ENCODE measurements around the gene TMEM214.

TMEM214 gene

DNA sequence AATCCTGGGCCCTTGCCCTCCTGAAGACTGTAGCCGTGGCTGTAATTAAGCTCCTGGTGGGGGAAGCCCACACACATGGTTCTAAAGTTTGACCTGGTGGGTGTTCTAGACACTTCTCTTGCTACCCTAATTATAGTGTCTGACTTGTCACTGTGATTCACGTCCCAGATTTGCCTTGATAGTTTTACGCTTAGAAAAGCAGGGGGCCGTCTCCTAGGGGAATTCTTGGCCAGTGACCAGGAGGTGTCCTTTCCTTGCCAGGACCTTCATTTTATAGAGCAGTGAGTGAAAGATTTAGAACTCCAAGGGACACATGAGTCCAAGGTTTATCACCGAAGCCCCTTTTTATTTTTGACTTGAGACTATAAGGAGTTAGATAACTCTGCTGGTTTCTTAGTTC is 9.0 kb downstream of the TMEM214 start:
- DNase-seq = no peak

GRCh38 chr2:27042159-27042661 is 9.4 kb downstream of the TMEM214 start:
- no peak for DNase-seq

- DNase-seq = no peak
Measured at GRCh38 chr2:27042985-27043634, 10.3 kb downstream of the TMEM214 start.

- DNase-seq = peak; percentile 50 to 62
Measured at GRCh38 chr2:27049422-27050280, 16.9 kb downstream of the TMEM214 start.

DNA sequence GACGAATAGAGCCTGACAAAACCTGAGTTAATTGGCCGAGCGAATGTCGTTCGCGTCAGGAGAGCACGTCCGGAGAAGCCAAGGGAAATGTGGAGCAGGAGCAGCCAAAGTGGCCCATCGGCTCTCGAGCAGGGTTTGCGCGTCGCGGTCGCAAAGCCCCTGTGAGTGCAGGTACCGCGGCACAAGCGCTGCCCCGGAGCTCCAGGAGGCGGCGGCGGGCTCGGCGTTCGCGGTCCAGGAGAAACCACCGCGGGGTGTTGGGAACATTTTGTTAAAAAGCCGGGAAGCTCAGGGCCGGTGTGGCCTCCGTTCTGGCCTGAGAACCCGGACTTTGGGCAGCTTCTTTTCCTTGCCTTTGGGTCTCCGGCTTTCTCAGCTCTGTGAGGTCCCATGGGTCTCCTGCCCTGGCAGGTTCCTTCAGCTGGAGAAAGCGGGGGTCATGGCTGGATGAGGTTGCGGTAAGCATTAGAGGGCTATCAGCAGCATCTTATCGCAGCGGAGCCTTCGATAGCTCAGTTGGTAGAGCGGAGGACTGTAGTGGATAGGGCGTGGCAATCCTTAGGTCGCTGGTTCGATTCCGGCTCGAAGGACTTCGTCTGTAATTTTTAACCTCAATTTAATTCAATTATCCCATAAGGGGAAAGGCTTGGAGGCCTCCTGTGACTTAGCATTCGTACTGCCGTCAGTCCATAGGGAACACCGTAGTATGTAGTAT is 17.7 kb downstream of the TMEM214 start:
- peak; percentile 88 to 89 for DNase-seq

- peak; percentile 94 to 95 for DNase-seq
Measured at GRCh38 chr2:27050996-27051901, 18.5 kb downstream of the TMEM214 start, which contains the start of gene AGBL5. Gene AGBL5 (plus strand): TSS chr2:27051668. CDS start chr2:27052959, 1,291 bp downstream.

DNA sequence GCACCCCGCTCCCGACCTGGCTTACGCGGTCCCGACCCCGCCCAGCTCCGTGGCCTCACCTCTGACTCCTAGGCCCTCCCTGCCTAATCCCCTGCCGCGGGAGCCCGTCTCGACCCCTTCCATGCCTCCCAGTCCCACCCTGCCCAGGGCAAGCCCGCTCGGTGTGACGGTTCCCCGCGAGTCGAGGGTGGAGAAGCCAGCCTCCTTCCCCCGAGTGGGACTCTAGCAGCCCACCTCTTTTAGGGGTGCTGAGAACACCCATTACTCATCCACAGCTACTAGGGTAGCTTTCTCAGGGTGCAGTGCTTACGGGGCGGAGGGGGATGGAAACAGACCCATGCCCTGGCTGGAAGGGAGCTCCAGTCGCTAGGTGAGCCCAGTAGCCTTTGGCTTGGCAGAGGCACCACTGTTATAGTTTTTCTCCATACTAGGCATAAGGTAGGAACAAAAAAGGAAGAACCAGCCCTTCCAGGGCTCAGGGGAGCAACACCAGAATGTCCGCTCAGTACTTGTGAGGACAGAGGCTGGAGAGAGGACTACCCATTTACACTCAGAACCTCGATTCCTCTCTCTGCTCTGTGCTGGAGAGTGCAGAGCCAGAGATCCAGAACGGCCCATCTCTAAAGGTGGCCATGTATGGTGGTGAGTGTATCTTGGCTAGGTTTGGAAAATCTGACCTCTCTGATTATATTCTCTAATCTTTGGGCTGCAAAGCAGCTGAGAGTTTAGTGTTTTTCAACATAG is 19.3 kb downstream of the TMEM214 start:
- no peak for DNase-seq

GRCh38 chr2:27053321-27053720 is 20.6 kb downstream of the TMEM214 start:
- DNase-seq = no peak

- no peak for DNase-seq
Measured at GRCh38 chr2:27053776-27054175, 21.0 kb downstream of the TMEM214 start.

DNA sequence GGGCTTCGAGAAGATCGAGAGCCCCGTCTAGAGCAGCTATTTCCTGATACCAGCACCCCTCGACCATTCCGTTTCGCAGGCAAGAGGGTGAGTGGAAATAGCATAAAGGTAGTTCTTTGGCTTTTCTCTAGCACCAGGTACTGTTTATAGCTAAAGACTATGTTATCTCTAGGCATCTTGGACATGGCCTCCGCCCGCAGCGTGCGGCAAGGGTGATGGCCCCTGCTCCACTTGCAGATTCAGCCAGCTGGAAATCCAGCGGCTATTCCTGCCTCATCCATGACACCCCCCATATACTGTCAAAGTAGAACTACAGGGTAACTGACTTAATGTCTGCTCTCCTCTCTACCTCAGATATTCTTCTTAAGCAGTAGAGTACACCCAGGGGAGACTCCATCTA is 22.0 kb downstream of the TMEM214 start:
- no peak for DNase-seq

DNA sequence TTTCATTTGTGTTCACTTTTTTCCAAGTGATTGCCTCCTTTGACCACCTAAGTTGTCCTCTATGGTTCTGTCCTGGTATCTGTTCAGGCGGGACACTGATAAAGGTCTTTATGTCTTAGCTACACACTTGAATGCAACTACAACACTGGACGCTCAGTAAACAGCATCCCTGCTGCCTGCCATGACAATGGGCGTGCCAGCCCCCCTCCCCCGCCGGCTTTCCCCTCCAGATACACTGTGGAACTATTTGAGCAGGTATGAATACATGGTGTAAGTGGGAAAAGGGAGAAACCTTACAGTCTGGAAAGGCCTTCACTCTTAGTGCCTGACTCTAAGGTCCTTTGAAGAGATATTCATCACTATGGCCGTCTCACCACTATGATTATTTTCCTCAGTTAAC is 24.4 kb downstream of the TMEM214 start:
- DNase-seq = no peak

GRCh38 chr2:27058210-27058609 is 25.4 kb downstream of the TMEM214 start:
- no peak for DNase-seq

DNA sequence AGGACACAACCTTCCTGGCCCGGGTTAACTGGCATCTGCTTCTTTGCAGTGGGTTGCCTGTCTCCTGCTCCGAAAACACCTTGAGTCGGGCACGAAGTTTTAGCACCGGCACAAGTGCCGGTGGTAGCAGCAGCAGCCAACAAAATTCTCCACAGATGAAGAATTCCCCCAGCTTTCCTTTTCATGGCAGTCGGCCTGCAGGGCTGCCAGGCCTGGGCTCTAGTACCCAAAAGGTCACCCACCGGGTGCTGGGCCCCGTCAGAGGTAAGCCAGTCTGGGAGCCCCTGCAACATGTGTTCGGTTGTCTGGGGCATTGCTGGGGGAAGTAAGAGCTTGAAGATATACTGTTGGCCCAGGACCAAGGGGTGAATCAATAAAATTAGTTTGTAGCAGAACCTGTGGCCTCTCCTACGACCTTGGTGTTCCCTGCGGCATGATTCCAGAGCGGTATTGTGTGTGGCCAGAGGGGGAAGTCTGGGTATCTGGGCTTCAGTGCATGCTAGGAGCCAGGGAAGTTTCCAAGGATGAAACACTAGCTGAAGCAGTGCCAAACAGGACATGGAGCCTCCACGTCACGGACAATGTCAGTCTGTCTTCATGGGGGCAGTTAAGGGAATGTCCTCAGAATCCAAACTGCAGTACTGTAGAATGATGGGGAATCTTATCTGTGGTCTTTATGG is 26.5 kb downstream of the TMEM214 start:
- no peak for DNase-seq

- no peak for DNase-seq
Measured at GRCh38 chr2:27060323-27060722, 27.6 kb downstream of the TMEM214 start.

GRCh38 chr2:27065128-27065527 is 32.4 kb downstream of the TMEM214 start:
- no peak for DNase-seq

DNA sequence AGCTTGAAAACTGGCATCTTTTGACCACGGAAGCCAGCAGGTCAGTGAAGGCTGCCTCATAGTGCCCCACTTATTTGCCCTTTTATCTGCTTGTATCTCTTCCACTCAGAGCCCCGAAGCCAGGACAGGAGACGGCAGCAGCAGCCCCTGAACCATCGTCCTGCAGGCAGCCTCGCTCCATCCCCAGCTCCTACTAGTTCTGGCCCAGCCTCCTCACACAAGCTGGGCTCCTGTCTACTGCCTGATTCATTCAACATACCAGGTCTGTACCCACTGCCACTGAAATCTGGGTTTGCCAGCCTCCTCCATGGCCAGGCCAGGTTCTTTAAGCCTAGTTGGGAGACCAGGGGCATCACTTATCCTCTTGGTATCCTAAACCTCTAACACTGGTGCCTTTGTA is 34.6 kb downstream of the TMEM214 start:
- no peak for DNase-seq

DNA sequence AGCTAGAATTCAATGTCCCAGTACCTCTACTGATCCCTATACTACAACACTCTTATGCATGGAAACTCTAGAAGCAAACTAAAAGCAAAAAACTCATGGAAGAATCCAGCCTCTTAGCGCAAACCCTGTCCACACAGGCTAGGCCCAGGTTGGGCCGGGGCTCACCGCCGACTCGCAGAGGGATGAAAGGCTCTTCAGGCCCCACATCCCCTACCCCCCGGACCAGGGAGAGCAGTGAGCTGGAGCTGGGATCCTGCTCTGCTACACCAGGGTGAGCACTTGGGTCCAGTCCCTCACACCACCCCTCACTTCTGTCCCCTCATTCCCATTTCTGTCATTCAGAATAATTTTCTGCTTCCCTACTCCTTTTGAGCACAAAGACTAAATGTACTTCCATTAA is 36.7 kb downstream of the TMEM214 start:
- DNase-seq = no peak

DNA sequence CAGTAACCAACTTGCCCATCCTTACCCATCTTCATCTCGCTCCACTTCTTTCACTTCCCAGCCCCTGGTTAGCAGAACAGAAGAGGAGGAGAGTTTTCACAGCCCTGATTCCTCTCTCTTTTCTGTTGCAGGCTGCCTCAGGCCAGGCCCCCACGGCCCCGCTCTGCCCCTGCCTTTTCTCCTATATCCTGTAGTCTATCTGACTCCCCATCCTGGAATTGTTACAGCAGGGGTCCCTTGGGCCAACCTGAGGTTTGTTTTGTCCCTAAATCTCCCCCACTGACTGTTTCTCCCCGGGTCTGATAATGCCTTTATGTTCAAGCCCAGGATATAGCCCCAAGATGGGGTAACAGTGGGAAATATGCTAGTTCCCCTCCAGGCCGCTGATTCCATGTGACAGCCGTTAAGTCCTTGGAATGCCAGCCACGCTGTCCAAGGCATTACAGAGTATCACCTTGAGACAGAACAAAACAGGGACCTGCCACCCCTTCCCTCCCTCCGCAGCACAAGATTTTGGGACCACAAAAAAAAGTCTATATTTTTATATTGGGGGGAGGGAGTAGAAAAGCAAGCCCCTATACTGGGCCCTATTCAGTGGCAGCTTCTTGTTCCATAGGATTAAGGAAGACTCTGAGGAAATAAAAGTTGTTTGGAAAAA is 37.3 kb downstream of the TMEM214 start:
- no peak for DNase-seq

- no peak for DNase-seq
Measured at GRCh38 chr2:27070653-27071276, 38.0 kb downstream of the TMEM214 start.
